ENCODE results near the gene DOK5.

The DOK5 gene

GRCh38 chr20:54598352-54598751, 123.0 kb downstream of the DOK5 start:
- H3K9me3 ChIP-seq (ENCODE audit: control insufficient read depth in 1 of 2, low read length in 2 of 2), result peaks cover 0 to 4% of the 10 kb centered on the region in 2 donors
- H3K4me1 ChIP-seq (ENCODE audit: control insufficient read depth in 1 of 2, insufficient read depth in 2 of 2, low read length in 2 of 2), result no peaks in the 10 kb centered on the region
- H3K4me3 ChIP-seq (ENCODE audit: low read depth in 1 of 2, low read length in 2 of 2), result no peak overlapping the region
- H3K36me3 ChIP-seq (ENCODE audit: control insufficient read depth in 1 of 2, insufficient read depth in 2 of 2, low read length in 2 of 2), result no peaks in the 10 kb centered on the region
- no peaks in the 10 kb centered on the region for H3K27me3 ChIP-seq (ENCODE audit: low read depth, low read length)
- no peak overlapping the region for H3K27ac ChIP-seq (ENCODE audit: low read length)

DNA sequence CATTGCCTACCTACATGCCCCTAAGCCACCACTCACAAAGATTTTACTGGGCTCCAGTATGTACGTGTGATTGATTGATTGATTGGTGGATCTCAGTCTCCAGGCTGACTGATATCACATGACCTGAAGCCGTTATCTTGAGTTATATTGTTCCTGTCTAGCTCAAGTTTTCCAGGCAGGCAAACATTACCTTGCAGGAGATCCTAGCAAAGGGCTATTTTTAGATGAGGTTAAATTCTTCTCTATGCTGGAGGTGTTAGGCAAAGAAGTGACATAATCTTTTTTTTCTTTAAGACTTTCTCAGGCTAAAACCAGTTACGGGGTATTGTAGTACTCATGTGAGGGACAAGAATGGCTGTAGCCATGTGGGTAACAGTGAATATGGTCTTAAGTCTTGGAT, 125.2 kb downstream of the DOK5 start:
- no peaks in the 10 kb centered on the region for H3K36me3 ChIP-seq (ENCODE audit: control insufficient read depth in 1 of 2, insufficient read depth in 2 of 2, low read length in 2 of 2)
- no peak overlapping the region for H3K27ac ChIP-seq (ENCODE audit: low read length)
- H3K4me3 ChIP-seq (ENCODE audit: low read depth in 1 of 2, low read length in 2 of 2), result no peak overlapping the region
- H3K4me1 ChIP-seq (ENCODE audit: control insufficient read depth in 1 of 2, insufficient read depth in 2 of 2, low read length in 2 of 2), result no peaks in the 10 kb centered on the region
- H3K9me3 ChIP-seq (ENCODE audit: control insufficient read depth in 1 of 2, low read length in 2 of 2), result peaks cover 0 to 4% of the 10 kb centered on the region in 2 donors
- no peaks in the 10 kb centered on the region for H3K27me3 ChIP-seq (ENCODE audit: low read depth, low read length)

DNA sequence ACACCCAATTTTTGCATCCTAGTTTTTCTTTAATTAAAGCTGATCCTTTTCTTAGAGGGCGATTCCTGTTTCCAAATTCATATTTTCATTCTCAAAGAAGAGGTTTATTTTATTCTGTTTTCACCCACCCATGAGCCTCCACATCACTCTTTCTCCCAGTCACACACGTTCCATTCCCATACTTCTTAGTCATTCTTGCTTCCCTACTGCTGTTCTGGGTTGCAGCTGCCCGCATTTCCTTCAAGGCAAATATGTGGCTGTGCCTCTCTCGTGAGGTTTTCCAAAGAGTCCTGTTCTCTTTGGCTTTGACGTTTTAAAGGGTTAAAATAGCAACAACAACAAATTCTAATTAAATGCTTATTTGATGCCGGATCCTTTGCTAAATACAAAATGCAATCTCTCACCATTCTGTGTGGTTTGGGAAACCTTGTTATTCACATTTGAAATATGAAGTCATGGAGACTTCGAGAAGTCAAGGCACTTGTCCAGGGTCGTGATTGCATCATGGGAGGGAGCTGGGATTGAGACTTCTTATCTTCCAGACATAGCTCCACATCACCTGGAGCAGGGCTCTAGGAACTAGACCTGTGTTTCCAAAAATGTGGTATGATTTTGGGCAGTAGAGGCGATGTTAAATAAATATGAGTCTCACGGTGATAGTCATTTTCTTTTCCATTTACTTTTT, 126.6 kb downstream of the DOK5 start:
- Histone ChIP-seq H3K27me3 (ENCODE audit: low read depth, low read length) (no peaks in the 10 kb centered on the region), H3K9me3 (ENCODE audit: control insufficient read depth in 1 of 2, low read length in 2 of 2) (peaks cover 0 to 4% of the 10 kb centered on the region in 2 donors), H3K4me3 (ENCODE audit: low read depth in 1 of 2, low read length in 2 of 2) (no peak overlapping the region), H3K27ac (ENCODE audit: low read length) (no peak overlapping the region), H3K4me1 (ENCODE audit: control insufficient read depth in 1 of 2, insufficient read depth in 2 of 2, low read length in 2 of 2) (no peaks in the 10 kb centered on the region), H3K36me3 (ENCODE audit: control insufficient read depth in 1 of 2, insufficient read depth in 2 of 2, low read length in 2 of 2) (no peaks in the 10 kb centered on the region)

GRCh38 chr20:54605319-54605718, 129.9 kb downstream of the DOK5 start:
- no peaks in the 10 kb centered on the region for H3K4me1 ChIP-seq (ENCODE audit: control insufficient read depth in 1 of 2, insufficient read depth in 2 of 2, low read length in 2 of 2)
- no peak overlapping the region for H3K27ac ChIP-seq (ENCODE audit: low read length)
- H3K36me3 ChIP-seq (ENCODE audit: control insufficient read depth in 1 of 2, insufficient read depth in 2 of 2, low read length in 2 of 2), result no peaks in the 10 kb centered on the region
- no peaks in the 10 kb centered on the region for H3K9me3 ChIP-seq (ENCODE audit: control insufficient read depth in 1 of 2, low read length in 2 of 2)
- H3K4me3 ChIP-seq (ENCODE audit: low read depth in 1 of 2, low read length in 2 of 2), result no peak overlapping the region
- H3K27me3 ChIP-seq (ENCODE audit: low read depth, low read length), result no peaks in the 10 kb centered on the region

DNA sequence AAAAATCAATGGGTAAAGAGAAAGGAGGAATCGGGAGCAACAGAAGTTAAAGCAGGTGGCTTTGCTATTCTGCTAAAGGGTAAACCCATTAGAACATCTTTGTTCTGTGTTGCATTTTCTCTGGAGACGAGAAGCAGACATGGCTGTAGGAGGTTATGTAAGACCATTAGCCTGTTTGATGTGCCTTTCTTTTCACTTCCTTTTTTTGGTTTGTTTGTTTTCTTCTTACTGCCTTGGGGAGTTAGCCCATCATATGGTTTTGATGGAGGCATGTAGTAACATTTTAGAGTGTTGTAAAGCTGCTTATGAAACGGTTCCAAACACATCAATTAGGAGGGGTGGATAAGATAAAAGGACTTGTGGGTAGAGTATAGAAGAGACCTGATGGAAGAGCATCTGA, 131.0 kb downstream of the DOK5 start:
- H3K4me3 ChIP-seq (ENCODE audit: low read depth in 1 of 2, low read length in 2 of 2), result no peak overlapping the region
- no peaks in the 10 kb centered on the region for H3K4me1 ChIP-seq (ENCODE audit: control insufficient read depth in 1 of 2, insufficient read depth in 2 of 2, low read length in 2 of 2)
- no peak overlapping the region for H3K27ac ChIP-seq (ENCODE audit: low read length)
- no peaks in the 10 kb centered on the region for H3K27me3 ChIP-seq (ENCODE audit: low read depth, low read length)
- no peaks in the 10 kb centered on the region for H3K36me3 ChIP-seq (ENCODE audit: control insufficient read depth in 1 of 2, insufficient read depth in 2 of 2, low read length in 2 of 2)
- no peaks in the 10 kb centered on the region for H3K9me3 ChIP-seq (ENCODE audit: control insufficient read depth in 1 of 2, low read length in 2 of 2)

DNA sequence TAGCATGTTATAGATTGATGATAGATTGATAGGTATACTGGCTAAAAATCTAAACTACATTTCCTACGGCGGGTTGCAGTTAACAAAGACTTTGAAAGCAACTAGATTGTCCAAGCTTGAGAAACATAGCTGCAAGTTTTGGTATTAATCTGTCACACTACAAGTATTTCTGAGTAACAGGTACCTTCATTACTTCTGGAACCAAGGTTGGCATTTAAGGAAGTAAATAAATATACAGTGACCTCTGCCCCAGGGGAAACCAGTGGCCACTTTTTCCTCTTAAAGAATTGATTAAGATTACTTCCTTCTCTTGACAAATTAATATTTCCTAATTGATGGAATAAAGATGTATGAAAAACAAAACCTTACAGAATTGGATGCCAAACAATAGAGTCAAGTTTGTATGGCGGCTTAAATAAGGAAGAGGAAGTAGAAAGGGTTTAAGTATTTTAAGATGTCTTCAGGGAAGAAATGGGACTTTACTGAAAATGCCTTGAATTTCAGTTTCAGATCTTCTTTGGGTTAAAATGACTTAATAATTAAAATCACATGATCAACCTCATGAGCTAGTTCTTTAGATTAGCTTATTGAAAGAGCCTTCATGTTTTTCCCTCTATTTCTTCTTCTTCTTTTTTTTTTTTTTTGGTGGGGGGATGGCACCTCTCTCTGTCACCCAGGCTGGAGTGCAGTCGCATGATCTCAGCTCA, 132.8 kb downstream of the DOK5 start:
- Histone ChIP-seq H3K27me3 (ENCODE audit: low read depth, low read length) (no peaks in the 10 kb centered on the region), H3K9me3 (ENCODE audit: control insufficient read depth in 1 of 2, low read length in 2 of 2) (no peaks in the 10 kb centered on the region), H3K27ac (ENCODE audit: low read length) (no peak overlapping the region), H3K36me3 (ENCODE audit: control insufficient read depth in 1 of 2, insufficient read depth in 2 of 2, low read length in 2 of 2) (no peaks in the 10 kb centered on the region), H3K4me1 (ENCODE audit: control insufficient read depth in 1 of 2, insufficient read depth in 2 of 2, low read length in 2 of 2) (no peaks in the 10 kb centered on the region), H3K4me3 (ENCODE audit: low read depth in 1 of 2, low read length in 2 of 2) (no peak overlapping the region)

DNA sequence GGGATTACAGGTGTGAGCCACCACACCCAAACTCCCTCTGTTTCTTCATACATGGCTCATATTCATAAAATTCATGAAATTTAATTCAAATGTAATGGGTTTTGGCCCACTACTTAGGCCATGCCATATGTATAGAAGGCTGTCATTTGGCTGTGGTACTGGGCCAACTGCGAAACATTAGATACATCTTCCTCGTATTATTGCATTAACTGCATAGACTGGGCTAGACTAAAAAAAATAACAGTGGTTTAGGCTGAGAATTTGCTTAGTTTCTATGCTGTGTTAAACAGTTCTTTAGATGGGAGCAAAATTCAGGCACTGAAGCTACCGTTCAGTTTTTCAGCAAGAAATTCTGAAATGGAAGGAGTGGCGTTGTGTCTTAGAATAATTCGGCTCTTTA, 133.6 kb downstream of the DOK5 start:
- H3K9me3 ChIP-seq (ENCODE audit: control insufficient read depth in 1 of 2, low read length in 2 of 2), result no peaks in the 10 kb centered on the region
- H3K4me3 ChIP-seq (ENCODE audit: low read depth in 1 of 2, low read length in 2 of 2), result no peak overlapping the region
- H3K27me3 ChIP-seq (ENCODE audit: low read depth, low read length), result no peaks in the 10 kb centered on the region
- H3K36me3 ChIP-seq (ENCODE audit: control insufficient read depth in 1 of 2, insufficient read depth in 2 of 2, low read length in 2 of 2), result no peaks in the 10 kb centered on the region
- H3K27ac ChIP-seq (ENCODE audit: low read length), result no peak overlapping the region
- no peaks in the 10 kb centered on the region for H3K4me1 ChIP-seq (ENCODE audit: control insufficient read depth in 1 of 2, insufficient read depth in 2 of 2, low read length in 2 of 2)

- H3K27ac ChIP-seq (ENCODE audit: low read length), result no peak overlapping the region
- no peak overlapping the region for H3K4me3 ChIP-seq (ENCODE audit: low read depth in 1 of 2, low read length in 2 of 2)
- H3K27me3 ChIP-seq (ENCODE audit: low read depth, low read length), result no peaks in the 10 kb centered on the region
- H3K9me3 ChIP-seq (ENCODE audit: control insufficient read depth in 1 of 2, low read length in 2 of 2), result no peaks in the 10 kb centered on the region
- no peaks in the 10 kb centered on the region for H3K36me3 ChIP-seq (ENCODE audit: control insufficient read depth in 1 of 2, insufficient read depth in 2 of 2, low read length in 2 of 2)
- no peaks in the 10 kb centered on the region for H3K4me1 ChIP-seq (ENCODE audit: control insufficient read depth in 1 of 2, insufficient read depth in 2 of 2, low read length in 2 of 2)
These were observed 136.5 kb downstream of the DOK5 start for GRCh38 chr20:54611708-54612412.

DNA sequence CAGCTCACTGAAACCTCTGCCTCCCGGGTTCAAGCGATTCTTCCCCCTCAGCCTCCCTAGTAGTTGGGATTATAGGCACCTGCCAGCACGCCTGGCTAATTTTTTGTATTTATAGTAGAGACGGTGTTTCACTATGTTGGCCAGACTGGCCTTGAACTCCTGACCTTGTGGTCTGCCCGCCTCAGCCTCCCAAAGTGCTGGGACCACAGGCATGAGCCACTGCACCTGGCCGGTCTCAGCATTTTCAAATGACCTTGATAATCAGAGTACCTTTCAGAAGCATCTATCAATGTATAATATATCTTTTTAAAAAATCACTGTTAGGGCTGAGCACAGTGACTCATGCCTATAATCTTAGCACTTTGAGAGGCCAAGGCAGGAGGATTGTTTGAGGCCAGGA, 143.0 kb downstream of the DOK5 start:
- Histone ChIP-seq H3K9me3 (ENCODE audit: control insufficient read depth in 1 of 2, low read length in 2 of 2) (no peaks in the 10 kb centered on the region), H3K4me3 (ENCODE audit: low read depth in 1 of 2, low read length in 2 of 2) (no peak overlapping the region), H3K27ac (ENCODE audit: low read length) (no peak overlapping the region), H3K36me3 (ENCODE audit: control insufficient read depth in 1 of 2, insufficient read depth in 2 of 2, low read length in 2 of 2) (no peaks in the 10 kb centered on the region), H3K27me3 (ENCODE audit: low read depth, low read length) (no peaks in the 10 kb centered on the region), H3K4me1 (ENCODE audit: control insufficient read depth in 1 of 2, insufficient read depth in 2 of 2, low read length in 2 of 2) (no peaks in the 10 kb centered on the region)

DNA sequence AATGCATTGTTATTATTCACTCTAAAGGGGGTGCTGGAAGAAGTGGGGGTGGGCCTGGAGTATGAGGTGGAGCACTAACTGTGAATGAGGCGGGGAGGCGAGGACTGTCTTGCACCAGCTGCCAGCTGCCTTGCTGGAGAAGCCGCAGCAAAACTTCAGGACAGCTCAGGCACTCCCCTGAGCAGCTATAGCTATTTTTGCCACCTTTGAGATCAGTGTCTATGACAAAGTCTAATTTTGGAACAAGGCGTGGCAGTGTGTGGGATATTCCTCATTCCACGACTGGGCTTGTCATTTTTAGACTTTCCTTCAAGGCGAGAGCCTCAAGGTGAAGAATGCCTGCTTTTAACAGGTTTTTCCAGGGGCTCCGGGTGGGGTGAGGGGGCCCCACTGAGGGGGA, 143.8 kb downstream of the DOK5 start:
- Histone ChIP-seq H3K27ac (ENCODE audit: low read length) (no peak overlapping the region), H3K4me1 (ENCODE audit: control insufficient read depth in 1 of 2, insufficient read depth in 2 of 2, low read length in 2 of 2) (no peaks in the 10 kb centered on the region), H3K27me3 (ENCODE audit: low read depth, low read length) (no peaks in the 10 kb centered on the region), H3K9me3 (ENCODE audit: control insufficient read depth in 1 of 2, low read length in 2 of 2) (no peaks in the 10 kb centered on the region), H3K36me3 (ENCODE audit: control insufficient read depth in 1 of 2, insufficient read depth in 2 of 2, low read length in 2 of 2) (no peaks in the 10 kb centered on the region), H3K4me3 (ENCODE audit: low read depth in 1 of 2, low read length in 2 of 2) (no peak overlapping the region)

DNA sequence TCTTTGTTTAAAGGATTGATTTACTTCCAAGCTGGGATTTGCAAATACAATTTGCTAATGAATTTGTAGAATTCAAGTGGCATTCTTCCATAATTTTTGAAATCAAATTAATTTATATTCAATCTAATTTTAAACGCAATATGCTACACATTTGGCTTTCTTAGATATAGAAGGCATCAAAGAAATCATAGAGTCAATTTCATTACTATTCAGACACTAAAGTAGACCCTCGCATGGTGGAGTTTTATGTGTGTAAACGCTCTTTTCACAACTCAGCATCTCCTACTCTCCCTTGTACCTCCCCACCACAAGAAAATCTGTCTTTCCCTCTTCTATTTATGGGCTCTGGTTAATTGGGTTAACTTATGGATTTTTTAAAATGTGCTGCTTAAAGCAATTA, 144.3 kb downstream of the DOK5 start:
- H3K4me3 ChIP-seq (ENCODE audit: low read depth in 1 of 2, low read length in 2 of 2), result no peak overlapping the region
- no peaks in the 10 kb centered on the region for H3K9me3 ChIP-seq (ENCODE audit: control insufficient read depth in 1 of 2, low read length in 2 of 2)
- no peak overlapping the region for H3K27ac ChIP-seq (ENCODE audit: low read length)
- H3K27me3 ChIP-seq (ENCODE audit: low read depth, low read length), result no peaks in the 10 kb centered on the region
- H3K4me1 ChIP-seq (ENCODE audit: control insufficient read depth in 1 of 2, insufficient read depth in 2 of 2, low read length in 2 of 2), result no peaks in the 10 kb centered on the region
- H3K36me3 ChIP-seq (ENCODE audit: control insufficient read depth in 1 of 2, insufficient read depth in 2 of 2, low read length in 2 of 2), result no peaks in the 10 kb centered on the region
